ENCODE results near the gene PDE11A.
"Not testable (repeated sequence)": the region's sequence is repeated elsewhere in the genome, so short reads cannot be mapped to it uniquely, and the experiment has no call there.

The PDE11A gene

GRCh38 chr2:178074123-178075005 is 1.8 kb upstream of the PDE11A start:
- no peak for DNase-seq (ENCODE audit: low read depth)

DNA sequence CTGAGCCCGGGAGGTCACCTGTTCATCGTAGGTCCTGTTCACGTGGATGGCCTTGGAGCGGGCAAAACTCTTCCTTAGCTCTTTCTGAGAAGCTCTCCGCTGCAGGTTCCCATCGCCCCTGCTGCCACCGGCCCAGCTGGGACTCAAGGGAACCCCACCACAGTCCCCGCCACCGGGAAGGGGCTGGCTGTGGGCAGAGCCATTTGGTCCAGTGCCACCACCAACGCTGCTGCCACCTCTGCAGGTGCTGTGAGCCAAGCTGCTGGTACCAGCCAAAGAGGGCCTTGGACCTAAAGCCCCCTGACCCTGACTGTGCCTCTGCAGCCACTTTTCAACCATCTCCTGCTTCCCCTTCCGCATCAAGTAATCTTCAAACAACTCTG is 586 bp downstream of the PDE11A start:
- DNase-seq (ENCODE audit: low read depth), result no peak

DNA sequence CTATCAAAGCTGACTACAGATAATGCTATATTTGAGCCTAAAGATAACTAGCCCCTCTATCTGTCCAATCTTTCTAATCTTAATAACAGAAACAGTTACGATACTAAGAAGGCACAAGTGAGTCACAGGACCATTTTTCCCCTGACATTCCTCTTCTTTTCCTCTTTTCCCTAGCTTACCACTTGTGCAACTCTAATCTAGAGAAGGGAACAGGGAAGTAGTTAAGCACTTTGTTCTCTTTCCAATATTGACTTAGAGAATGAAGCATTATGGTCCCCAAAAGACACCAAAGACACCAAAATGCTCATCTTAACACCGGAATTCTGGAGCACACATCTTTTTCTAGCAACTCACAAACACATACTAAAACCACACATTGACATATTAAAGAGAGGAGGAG is 1.8 kb downstream of the PDE11A start:
- DNase-seq (ENCODE audit: low read depth), result no peak

- no peak for DNase-seq (ENCODE audit: low read depth)
Measured at GRCh38 chr2:178069551-178069950, 3.0 kb downstream of the PDE11A start.

- DNase-seq (ENCODE audit: low read depth), result no peak
Measured at GRCh38 chr2:178068823-178069454, 3.6 kb downstream of the PDE11A start.

DNA sequence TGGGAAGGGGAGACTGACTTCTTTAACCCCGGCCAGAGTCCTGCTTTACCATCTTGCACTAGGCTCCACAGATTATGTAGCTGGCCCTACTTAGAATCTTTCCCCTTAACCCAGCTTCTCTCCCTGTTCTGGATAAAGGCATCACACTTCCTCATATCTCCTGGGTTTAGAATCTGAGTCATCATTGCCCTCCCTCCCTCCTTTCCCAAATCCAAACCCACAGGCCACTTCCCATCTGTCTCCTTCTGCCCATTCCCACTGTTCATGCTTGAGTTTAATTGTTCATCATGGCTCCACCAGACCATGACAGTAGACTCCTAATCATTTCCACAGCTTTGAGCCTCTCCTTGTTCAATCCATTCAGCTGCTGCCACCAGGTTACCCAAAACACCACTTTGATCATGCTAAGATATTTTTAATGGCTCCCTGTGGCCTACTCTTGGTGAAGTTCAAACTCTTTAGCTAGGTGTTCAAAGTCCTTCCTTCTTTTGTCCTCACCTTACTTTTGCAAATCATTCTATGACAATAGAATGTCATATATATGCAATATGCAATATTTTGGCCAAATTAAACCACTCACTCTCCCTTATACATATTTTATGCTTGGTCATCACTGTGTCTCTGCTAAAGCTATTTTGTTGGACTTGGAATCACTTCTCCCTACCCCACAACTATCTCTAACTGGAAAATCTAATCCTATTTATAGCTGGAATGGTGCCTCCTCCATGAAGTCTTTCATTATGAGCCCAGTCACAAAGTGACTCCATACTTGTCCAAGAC is 5.5 kb downstream of the PDE11A start:
- no peak for DNase-seq (ENCODE audit: low read depth)

GRCh38 chr2:178066324-178066723 is 6.3 kb downstream of the PDE11A start:
- no peak for DNase-seq (ENCODE audit: low read depth)

DNA sequence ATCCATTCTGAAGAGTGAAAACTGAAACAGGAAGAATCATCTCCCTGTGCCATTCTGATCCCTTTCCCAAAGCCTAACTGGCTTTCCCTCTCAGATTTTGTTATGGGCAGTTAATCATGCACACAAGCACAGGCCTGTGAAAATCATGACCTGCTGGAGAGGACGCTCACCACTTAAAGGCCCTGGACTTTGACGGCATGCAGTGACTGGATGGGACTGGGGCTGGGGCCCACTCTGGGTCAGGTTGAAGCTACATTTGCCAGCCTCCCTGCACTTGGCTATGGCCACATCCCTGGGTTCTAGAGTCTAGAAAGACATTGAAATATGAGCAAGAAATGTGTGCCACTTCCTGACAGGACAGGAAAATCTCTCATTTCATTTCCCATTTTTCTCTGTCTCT is 12.9 kb downstream of the PDE11A start:
- DNase-seq (ENCODE audit: low read depth), result no peak

- no peak for DNase-seq (ENCODE audit: low read depth)
Measured at GRCh38 chr2:178059111-178059510, 13.5 kb downstream of the PDE11A start.

DNA sequence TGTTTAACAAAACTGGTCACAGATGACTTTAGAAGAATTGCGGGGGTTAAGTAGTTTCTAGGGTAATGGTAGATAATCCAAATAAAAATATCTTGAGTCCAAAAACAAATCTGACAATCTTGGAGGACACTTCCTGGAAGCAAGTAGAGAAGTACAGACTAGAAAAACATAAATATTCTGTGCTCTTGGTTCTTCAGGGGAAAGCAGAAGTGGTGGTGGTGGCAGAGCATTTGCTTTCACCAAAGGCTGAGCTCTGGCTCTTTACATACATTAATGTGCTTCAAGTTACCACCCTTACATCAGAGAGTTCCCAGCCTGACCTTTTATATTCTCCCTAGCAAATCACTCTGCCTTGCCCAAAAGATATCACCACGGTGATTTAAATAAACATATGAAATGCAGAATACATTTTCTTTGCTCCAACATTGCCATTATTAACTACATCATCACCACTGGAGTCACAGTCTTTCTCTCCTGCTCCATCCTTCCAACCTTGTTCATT is 15.3 kb downstream of the PDE11A start:
- DNase-seq (ENCODE audit: low read depth), result no peak

DNA sequence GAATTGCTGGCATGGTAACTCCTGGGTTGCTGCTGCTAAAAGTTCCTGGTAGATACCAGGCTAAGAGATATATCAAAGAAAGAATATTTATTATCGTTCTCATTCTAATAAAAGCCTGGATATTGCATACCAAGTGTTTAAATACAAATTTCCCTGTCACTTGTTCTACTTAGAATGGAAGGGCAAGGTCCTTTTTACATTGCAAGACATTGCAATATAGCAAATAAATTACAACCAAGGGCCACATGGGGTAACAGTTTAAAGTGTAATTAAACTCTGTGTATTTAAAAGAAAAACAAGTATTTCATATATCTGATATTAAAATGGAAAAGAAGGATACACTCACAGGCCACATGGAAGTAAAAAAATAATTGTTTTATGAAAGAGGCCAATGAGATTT is 16.2 kb downstream of the PDE11A start:
- DNase-seq (ENCODE audit: low read depth), result no peak

DNA sequence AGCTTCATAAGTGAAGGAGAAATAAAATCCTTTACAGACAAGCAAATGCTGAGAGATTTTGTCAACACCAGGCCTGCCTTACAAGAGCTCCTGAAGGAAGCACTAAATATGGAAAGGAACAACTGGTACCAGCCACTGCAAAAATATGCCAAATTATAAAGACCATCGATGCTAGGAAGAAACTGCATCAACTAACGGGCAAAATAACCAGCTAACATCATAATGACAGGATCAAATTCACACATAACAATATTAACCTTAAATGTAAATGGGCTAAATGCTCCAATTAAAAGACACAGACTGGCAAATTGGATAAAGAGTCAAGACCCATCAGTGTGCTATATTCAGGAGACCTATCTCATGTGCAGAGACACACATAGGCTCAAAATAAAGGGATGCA is 21.3 kb downstream of the PDE11A start:
- not testable (repeated sequence) for DNase-seq (ENCODE audit: low read depth)

DNA sequence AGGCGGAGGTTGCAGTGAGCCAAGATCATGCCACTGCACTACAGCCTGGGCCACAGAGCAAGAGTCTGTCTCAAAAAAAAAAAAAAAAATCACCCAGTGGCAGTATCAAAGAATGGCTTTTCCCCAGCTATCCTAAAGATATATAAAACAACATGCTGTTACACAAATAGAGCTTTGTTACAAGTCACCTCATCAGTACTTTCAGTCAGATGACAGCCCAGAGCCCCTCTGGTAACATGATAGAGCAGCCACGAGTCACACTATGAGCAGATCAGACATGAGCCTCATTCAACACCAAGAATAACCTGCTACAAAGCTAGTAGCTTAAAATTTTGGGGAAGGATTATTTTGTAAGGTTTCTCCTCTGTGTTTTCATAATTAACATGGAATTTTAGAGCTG is 25.2 kb downstream of the PDE11A start:
- DNase-seq (ENCODE audit: low read depth), result no peak

GRCh38 chr2:178044836-178045235 is 27.7 kb downstream of the PDE11A start:
- no peak for DNase-seq (ENCODE audit: low read depth)

DNA sequence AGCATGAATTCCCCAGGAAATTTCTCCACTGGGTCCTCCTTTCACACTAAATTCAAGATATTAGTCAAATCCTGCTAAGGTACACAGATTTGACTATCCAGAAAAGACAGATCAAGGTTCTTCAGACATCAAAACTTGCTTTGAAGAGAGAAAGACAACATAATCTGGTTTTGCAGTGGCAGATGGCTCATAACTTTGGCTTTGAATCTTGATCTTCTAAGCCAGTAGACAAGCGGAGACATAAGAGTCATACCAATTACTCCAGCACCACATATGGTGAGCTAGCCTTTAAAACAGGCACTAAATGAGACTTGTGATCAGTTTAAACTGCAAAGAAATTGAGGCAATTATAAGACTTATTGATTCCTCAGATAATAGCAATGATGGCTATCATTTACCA is 29.3 kb downstream of the PDE11A start:
- DNase-seq (ENCODE audit: low read depth), result no peak

DNA sequence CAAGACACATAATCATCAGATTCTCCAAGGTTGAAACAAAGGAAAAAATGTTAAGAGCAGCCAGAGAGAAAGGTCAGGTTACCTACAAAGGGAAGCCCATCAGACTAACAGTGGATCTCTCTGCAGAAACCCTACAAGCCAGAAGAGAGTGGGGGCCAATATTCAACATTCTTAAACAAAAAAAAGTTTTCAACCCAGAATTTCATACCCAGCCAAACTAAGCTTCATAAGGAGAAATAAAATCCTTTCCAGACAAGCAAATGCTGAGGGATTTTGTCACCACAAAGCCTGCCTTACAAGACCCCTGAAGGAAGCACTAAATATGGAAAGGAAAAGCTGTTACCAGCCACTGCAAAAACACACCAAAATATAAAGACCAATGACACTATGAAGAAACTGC is 39.0 kb downstream of the PDE11A start:
- DNase-seq (ENCODE audit: low read depth), result not testable (repeated sequence)

DNA sequence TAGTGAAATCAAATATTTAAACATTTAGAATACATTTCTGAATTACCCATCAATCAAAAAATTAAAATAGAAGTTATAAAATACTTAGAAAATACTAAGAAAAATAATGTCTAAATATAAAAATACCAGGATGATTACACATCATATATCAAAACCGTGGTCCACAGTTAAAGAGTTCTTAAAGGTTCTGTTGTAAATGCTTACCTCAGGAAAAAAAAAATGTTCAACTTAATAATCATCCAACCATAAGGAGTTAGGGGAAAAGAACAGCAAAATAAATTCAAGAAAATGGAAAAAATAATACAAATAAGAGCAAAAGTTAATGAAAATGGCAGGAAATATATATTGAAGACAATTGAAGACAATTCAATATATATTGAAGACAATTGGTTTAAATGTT is 43.2 kb downstream of the PDE11A start:
- no peak for DNase-seq (ENCODE audit: low read depth)

GRCh38 chr2:178025551-178026185 is 46.9 kb downstream of the PDE11A start:
- no peak for DNase-seq (ENCODE audit: low read depth)

DNA sequence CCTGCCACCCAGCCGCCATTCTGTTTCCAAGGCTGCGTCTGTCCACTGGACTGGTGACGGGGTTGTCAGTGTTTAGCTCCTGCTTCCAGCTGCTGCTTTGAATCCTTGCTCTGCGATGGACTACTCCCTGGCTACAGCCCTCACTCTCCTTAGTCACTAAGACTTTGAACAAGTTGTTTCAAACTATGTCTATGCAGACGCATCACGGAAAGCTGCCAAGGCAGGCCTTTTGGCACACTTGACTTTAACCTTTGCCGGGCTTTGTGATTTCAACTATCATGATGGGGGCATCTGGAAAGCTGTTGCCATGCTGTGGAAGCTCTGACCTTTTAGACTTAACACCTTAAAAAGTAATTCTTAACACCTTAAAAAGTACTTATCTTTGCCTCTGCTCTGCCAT is 54.4 kb downstream of the PDE11A start:
- DNase-seq (ENCODE audit: low read depth), result no peak

- DNase-seq (ENCODE audit: low read depth), result no peak
Measured at GRCh38 chr2:178016612-178017011, 56.0 kb downstream of the PDE11A start.

DNA sequence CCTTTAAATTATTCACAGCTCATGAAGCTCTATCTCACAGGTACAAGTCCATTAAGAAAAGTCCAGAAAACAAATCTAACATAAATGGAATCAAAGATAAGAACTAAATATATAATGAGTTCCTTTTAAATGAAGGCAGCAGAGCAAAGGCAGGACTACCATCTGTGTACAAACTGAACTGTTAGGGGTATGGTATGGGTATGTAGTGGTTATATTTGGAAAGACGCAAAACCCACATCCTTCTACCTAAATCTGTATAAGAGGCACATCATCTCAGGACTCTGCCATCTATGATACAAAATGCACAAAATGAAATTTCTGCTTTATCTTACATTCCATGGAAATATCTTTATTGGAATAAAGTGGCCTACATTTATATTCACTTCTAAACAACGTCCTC is 59.9 kb downstream of the PDE11A start:
- no peak for DNase-seq (ENCODE audit: low read depth)

DNA sequence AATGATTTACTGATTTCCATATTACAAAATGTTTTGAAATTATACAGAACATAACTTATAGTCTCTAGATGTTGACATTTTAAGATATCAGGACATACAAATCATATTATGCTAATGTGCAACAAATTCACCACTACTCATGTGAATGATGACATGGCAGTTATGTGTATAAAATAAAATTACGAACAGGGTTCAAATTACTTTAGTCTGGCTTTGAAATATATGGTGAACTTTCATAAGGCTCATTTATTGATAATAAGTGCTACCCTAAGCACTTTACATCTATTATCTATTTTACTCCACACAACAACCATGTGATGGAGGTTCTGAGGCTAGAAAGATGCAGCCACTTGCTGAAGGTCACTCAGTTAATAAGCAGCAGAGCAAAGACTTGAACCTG is 62.8 kb downstream of the PDE11A start:
- no peak for DNase-seq (ENCODE audit: low read depth)
